HG03558 (cell line): Measurements from ENCODE around the gene ZMYM4.

Experiments
- ATAC-seq: cut with Tn5 transposase; IDR thresholded peaks from one replicate; pipeline ENCODE4 v1.9.1; 2021; ENCODE audit warnings: moderate number of reproducible peaks; ENCODE audit not compliant: unreplicated experiment; ENCODE audit errors: extremely low read depth

The ZMYM4 gene

GRCh38 chr1:35390600-35391494 is 122.3 kb downstream of the ZMYM4 start:
- ATAC-seq = no peak

GRCh38 chr1:35394386-35394785 is 125.9 kb downstream of the ZMYM4 start:
- no peak for ATAC-seq

- ATAC-seq = no peak
Measured at GRCh38 chr1:35398739-35399138, 130.2 kb downstream of the ZMYM4 start.

- no peak for ATAC-seq
Measured at GRCh38 chr1:35401049-35401448, 132.5 kb downstream of the ZMYM4 start.

- no peak for ATAC-seq
Measured at GRCh38 chr1:35406103-35406502, 137.6 kb downstream of the ZMYM4 start.

GRCh38 chr1:35407743-35408142 is 139.2 kb downstream of the ZMYM4 start:
- ATAC-seq = no peak

GRCh38 chr1:35408925-35409324 is 140.4 kb downstream of the ZMYM4 start:
- no peak for ATAC-seq

- no peak for ATAC-seq
Measured at GRCh38 chr1:35426097-35426586, 157.6 kb downstream of the ZMYM4 start.

- no peak for ATAC-seq
Measured at GRCh38 chr1:35428360-35428759, 159.9 kb downstream of the ZMYM4 start.

GRCh38 chr1:35430762-35431161 is 162.3 kb downstream of the ZMYM4 start:
- ATAC-seq = no peak

- ATAC-seq = no peak
Measured at GRCh38 chr1:35431173-35431599, 162.7 kb downstream of the ZMYM4 start.

- ATAC-seq = no peak
Measured at GRCh38 chr1:35432231-35432630, 163.7 kb downstream of the ZMYM4 start.

- no peak for ATAC-seq
Measured at GRCh38 chr1:35433714-35434113, 165.2 kb downstream of the ZMYM4 start.

- ATAC-seq = no peak
Measured at GRCh38 chr1:35434703-35435102, 166.2 kb downstream of the ZMYM4 start.

GRCh38 chr1:35436078-35436477 is 167.6 kb downstream of the ZMYM4 start:
- no peak for ATAC-seq

GRCh38 chr1:35437200-35437599 is 168.7 kb downstream of the ZMYM4 start:
- ATAC-seq = no peak

GRCh38 chr1:35439626-35440025 is 171.1 kb downstream of the ZMYM4 start:
- no peak for ATAC-seq

GRCh38 chr1:35441926-35442579 is 173.5 kb downstream of the ZMYM4 start:
- no peak for ATAC-seq

- ATAC-seq = no peak
Measured at GRCh38 chr1:35442734-35443133, 174.2 kb downstream of the ZMYM4 start.

GRCh38 chr1:35443768-35444518 is 175.4 kb downstream of the ZMYM4 start:
- ATAC-seq = no peak

GRCh38 chr1:35444519-35444774 is 175.9 kb downstream of the ZMYM4 start:
- no peak for ATAC-seq
